Tibial nerve (tissue), 4 donors: Measurements from ENCODE around the gene NEBL. TPM values are rescaled to one million over a fixed set of nuclear protein-coding genes. Genes with fewer than 3 reads are reported as not detected.

Source experiments
- DNase-seq, 2 donors: peaks; one replicate each; pipeline ENCODE4 v3.0.0-alpha.2; 2019; ENCODE audit warnings: low spot score in 2 of 2
- H3K27ac ChIP-seq, 4 donors: fragments of 200-600 bp; sonication (generic) in 3 of 4; one replicate each; pipeline ENCODE4 v1.5.1; 2017 to 2019; ENCODE audit warnings: mild to moderate bottlenecking in 1 of 4
- H3K27me3 ChIP-seq, 2 donors: fragments of 200-600 bp; sonication (generic) in 1 of 2; one replicate each; pipeline versions ENCODE4 v1.5.1 to v1.6.0; 2017 to 2019
- H3K36me3 ChIP-seq, 3 donors: fragments of 200-600 bp; sonication (generic); one replicate each; pipeline ENCODE4 v1.5.1; 2018 to 2019
- H3K4me1 ChIP-seq, 4 donors: fragments of 200-600 bp; sonication (generic) in 3 of 4; one replicate each; pipeline ENCODE4 v1.5.1; 2017 to 2019
- H3K4me3 ChIP-seq, 4 donors: fragments of 200-600 bp; sonication (generic) in 3 of 4; one replicate each; pipeline ENCODE4 v1.5.1; 2017 to 2019; ENCODE audit warnings: mild to moderate bottlenecking in 1 of 4, moderate library complexity in 1 of 4
- H3K9me3 ChIP-seq, 4 donors: fragments of 200-600 bp; sonication (generic) in 3 of 4; one replicate each; pipeline ENCODE4 v1.5.1; 2017 to 2019
- CTCF ChIP-seq, 5 experiments: fragments of 200-600 bp in 3 of 5; fragments of 450-650 bp in 2 of 5; sonication (generic) in 3 of 5; IDR thresholded peaks; one replicate each; pipeline ENCODE4 v1.5.1; 2016 to 2019; ENCODE audit warnings: antibody characterized with exemption in 5 of 5, mild to moderate bottlenecking in 3 of 5, moderate library complexity in 2 of 5
- EP300 ChIP-seq, 2 donors: sonication (generic); formaldehyde crosslinking; IDR thresholded peaks; one replicate each; pipeline ENCODE4 v1.6.1; 2017; ENCODE audit warnings: antibody characterized with exemption in 2 of 2, mild to moderate bottlenecking in 1 of 2
- POLR2A ChIP-seq, 2 donors: fragments of 450-650 bp; IDR thresholded peaks; one replicate each; pipeline ENCODE4 v1.6.1; 2017; ENCODE audit warnings: antibody characterized with exemption in 2 of 2, mild to moderate bottlenecking in 2 of 2, moderate library complexity in 2 of 2
- WGBS, 2 donors: methylation state at CpG; one replicate each; pipeline ENCODE4 v1.1.5; 2018; 5-methylcytosine and 5-hydroxymethylcytosine counted together
- total RNA-seq, 4 donors: library from RNA; depleted of rRNA; stranded (reverse); fragments of >200 nt; gene quantifications; one replicate each; pipeline ENCODE4 v1.1.0, GENCODE V29; 2016

The NEBL gene
- total RNA-seq, 4 donors from 2014 or later = 34.5 to 61.2 (median 49.7) TPM

- 63 to 64% methylated on average over 4 of the region's 4 CpGs for WGBS, 2 donors
Measured at GRCh38 chr10:20835335-20835734, 61.8 kb downstream of the NEBL start.

GRCh38 chr10:20834825-20835224 lies 62.3 kb downstream of the NEBL start:
- no peak for TF ChIP-seq EP300 (IDR thresholded peaks at IDR 0.05)
- TF ChIP-seq CTCF (IDR thresholded peaks at IDR 0.05) = no peak
- TF ChIP-seq POLR2A (IDR thresholded peaks at IDR 0.05) = no peak
- H3K27me3 ChIP-seq = no peaks in the 10 kb centered on the region
- DNase-seq = no peak
- no peak overlapping the region for H3K4me3 ChIP-seq
- H3K4me1 ChIP-seq = no peaks in the 10 kb centered on the region
- WGBS, 2 donors = 36 to 54% methylated on average over 2 of the region's 2 CpGs
- H3K9me3 ChIP-seq = peaks cover 0 to 16% (median 3%) of the 10 kb centered on the region in 4 donors
- no peak overlapping the region for H3K27ac ChIP-seq
- peaks cover 0 to 45% (median 0%) of the 10 kb centered on the region in 3 donors for H3K36me3 ChIP-seq

More at GRCh38 chr10:20835335-20835734, 61.8 kb downstream of the NEBL start:
- DNase-seq = no peak
- no peaks in the 10 kb centered on the region for H3K27me3 ChIP-seq
- TF ChIP-seq CTCF (IDR thresholded peaks at IDR 0.05) (no peak), EP300 (IDR thresholded peaks at IDR 0.05) (no peak), POLR2A (IDR thresholded peaks at IDR 0.05) (no peak)
- peaks cover 0 to 46% (median 0%) of the 10 kb centered on the region in 3 donors for H3K36me3 ChIP-seq
- no peaks in the 10 kb centered on the region for H3K4me1 ChIP-seq
- no peak overlapping the region for H3K4me3 ChIP-seq
- no peak overlapping the region for H3K27ac ChIP-seq
- peaks cover 0 to 16% (median 3%) of the 10 kb centered on the region in 4 donors for H3K9me3 ChIP-seq

GRCh38 chr10:20822825-20823224 lies 74.3 kb downstream of the NEBL start:
- Histone ChIP-seq H3K27me3 (no peaks in the 10 kb centered on the region), H3K36me3 (peaks cover 0 to 9% (median 0%) of the 10 kb centered on the region in 3 donors), H3K9me3 (no peaks in the 10 kb centered on the region), H3K27ac (no peak overlapping the region), H3K4me1 (no peaks in the 10 kb centered on the region), H3K4me3 (no peak overlapping the region)
- TF ChIP-seq POLR2A (IDR thresholded peaks at IDR 0.05) (no peak), EP300 (IDR thresholded peaks at IDR 0.05) (no peak), CTCF (IDR thresholded peaks at IDR 0.05) (no peak)
- no peak for DNase-seq
- 96 to 99% methylated on average over 4 of the region's 4 CpGs for WGBS, 2 donors

GRCh38 chr10:20817646-20818045 lies 79.5 kb downstream of the NEBL start:
- WGBS, 2 donors = 86 to 91% methylated on average over 5 of the region's 5 CpGs
- no peak for DNase-seq
- H3K4me3 ChIP-seq = no peak overlapping the region
- H3K4me1 ChIP-seq = no peaks in the 10 kb centered on the region
- no peak overlapping the region for H3K27ac ChIP-seq
- no peaks in the 10 kb centered on the region for H3K9me3 ChIP-seq
- H3K27me3 ChIP-seq = no peaks in the 10 kb centered on the region
- peaks cover 0 to 18% (median 0%) of the 10 kb centered on the region in 3 donors for H3K36me3 ChIP-seq
- TF ChIP-seq EP300 (IDR thresholded peaks at IDR 0.05) (no peak), CTCF (IDR thresholded peaks at IDR 0.05) (no peak), POLR2A (IDR thresholded peaks at IDR 0.05) (no peak)

GRCh38 chr10:20817116-20817515 lies 80.0 kb downstream of the NEBL start:
- H3K4me1 ChIP-seq = no peaks in the 10 kb centered on the region
- peaks cover 0 to 18% (median 0%) of the 10 kb centered on the region in 3 donors for H3K36me3 ChIP-seq
- TF ChIP-seq CTCF (IDR thresholded peaks at IDR 0.05) (no peak), POLR2A (IDR thresholded peaks at IDR 0.05) (no peak), EP300 (IDR thresholded peaks at IDR 0.05) (no peak)
- no peaks in the 10 kb centered on the region for H3K27me3 ChIP-seq
- 84 to 94% methylated on average over 3 of the region's 3 CpGs for WGBS, 2 donors
- DNase-seq = no peak
- no peak overlapping the region for H3K27ac ChIP-seq
- no peak overlapping the region for H3K4me3 ChIP-seq
- no peaks in the 10 kb centered on the region for H3K9me3 ChIP-seq
